DOHH2 (cell line): Measurements from ENCODE around the gene DTX4.

Source experiments
- H3F3A ChIP-seq: fragments of 200-600 bp; sonication (generic), shearing (Covaris generic); 2 replicates; pipeline ENCODE4 v1.6.0; 2016; ENCODE audit warnings: antibody characterized with exemption, mild to moderate bottlenecking; ENCODE audit not compliant: control insufficient read depth, insufficient read depth
- H3K27ac ChIP-seq: fragments of 200-600 bp; sonication (generic); 2 replicates; pipeline ENCODE4 v1.5.1; 2014; ENCODE audit warnings: low read depth, mild to moderate bottlenecking, low read length, moderate library complexity
- H3K27me3 ChIP-seq: fragments of 200-600 bp; sonication (generic); 2 replicates; pipeline ENCODE4 v1.6.1; 2014; ENCODE audit warnings: mild to moderate bottlenecking, low read length, mixed read lengths; ENCODE audit not compliant: control insufficient read depth
- H3K36me3 ChIP-seq: fragments of 200-600 bp; sonication (generic); 2 replicates; pipeline ENCODE4 v1.6.1; 2014; ENCODE audit warnings: mild to moderate bottlenecking, low read length, moderate library complexity, mixed read lengths; ENCODE audit not compliant: control insufficient read depth
- H3K4me1 ChIP-seq: fragments of 200-600 bp; sonication (generic); 2 replicates; pipeline ENCODE4 v1.6.1; 2014; ENCODE audit warnings: mild to moderate bottlenecking, low read length, mixed read lengths; ENCODE audit not compliant: control insufficient read depth
- H3K4me2 ChIP-seq: fragments of 200-600 bp; sonication (generic); 2 replicates; pipeline ENCODE4 v1.6.0; 2014; ENCODE audit warnings: mild to moderate bottlenecking, low read length, moderate library complexity
- H3K4me3 ChIP-seq: fragments of 200-600 bp; sonication (generic); 2 replicates; pipeline ENCODE4 v1.5.1; 2014; ENCODE audit warnings: mild to moderate bottlenecking, low read length, mixed read lengths
- H3K79me2 ChIP-seq: fragments of 200-600 bp; sonication (generic); 2 replicates; pipeline ENCODE4 v1.6.1; 2014; ENCODE audit warnings: mild to moderate bottlenecking, low read length, mixed read lengths; ENCODE audit not compliant: control insufficient read depth
- H3K9me2 ChIP-seq: fragments of 200-600 bp; sonication (generic); replicated peaks from 2 replicates; pipeline ENCODE4 v1.6.1; 2014; ENCODE audit warnings: mild to moderate bottlenecking, low read length, mixed read lengths; ENCODE audit not compliant: control insufficient read depth
- H3K9me3 ChIP-seq: fragments of 200-600 bp; sonication (generic); 2 replicates; pipeline ENCODE4 v1.6.1; 2014; ENCODE audit warnings: antibody characterized with exemption, low read length, mixed read lengths; ENCODE audit not compliant: control insufficient read depth, insufficient read depth
- H4K20me1 ChIP-seq: fragments of 200-600 bp; sonication (generic); 2 replicates; pipeline ENCODE4 v1.6.0; 2014; ENCODE audit warnings: low read depth, mild to moderate bottlenecking, antibody characterized with exemption, low read length, moderate library complexity; ENCODE audit not compliant: control insufficient read depth, insufficient read depth
- EZH2phosphoT487 ChIP-seq: fragments of 200-600 bp; sonication (generic); IDR thresholded peaks from 2 replicates; pipeline ENCODE4 v1.6.1; 2017; ENCODE audit warnings: borderline replicate concordance, mild to moderate bottlenecking, antibody characterized with exemption, low read length, moderate library complexity, mixed read lengths
- TF ChIP-seq, protein P1 (sequence below): fragments of 200-600 bp; sonication (generic); IDR thresholded peaks from one replicate; pipeline ENCODE4 v1.5.1; 2014; ENCODE audit warnings: antibody characterized with exemption, mild to moderate bottlenecking, low read depth, low read length; ENCODE audit not compliant: poor library complexity, severe bottlenecking

Gene DTX4

DNA sequence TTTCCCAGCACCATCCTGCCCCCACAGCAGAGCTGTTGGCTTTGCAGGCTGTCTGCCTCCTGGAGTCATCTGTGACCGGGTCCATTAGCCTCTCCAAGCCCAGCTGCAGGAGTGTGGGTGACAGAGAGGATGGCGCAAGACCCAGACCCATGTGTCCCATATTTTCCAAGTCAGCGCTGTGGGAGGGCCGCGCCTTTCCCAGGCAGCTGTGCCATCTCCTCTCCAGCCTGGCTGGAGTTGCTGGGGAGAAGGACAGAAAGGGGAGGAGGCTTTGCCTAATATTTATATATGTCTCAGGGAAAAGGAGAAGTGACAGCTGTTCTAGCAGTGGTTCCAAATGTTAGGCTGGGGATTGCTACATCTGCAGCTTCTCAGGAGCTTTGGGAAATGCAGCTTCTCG is 15.7 kb downstream of the DTX4 start:
- Histone ChIP-seq H3K4me1 (no peaks in the 10 kb centered on the region), H3K9me2 (no peaks in the 10 kb centered on the region), H3K4me2 (no peak overlapping the region), H3K27me3 (no peaks in the 10 kb centered on the region), H4K20me1 (no peaks in the 10 kb centered on the region), H3F3A (no peaks in the 10 kb centered on the region), H3K4me3 (no peak overlapping the region), H3K79me2 (no peaks in the 10 kb centered on the region), H3K27ac (no peak overlapping the region), H3K9me3 (no peaks in the 10 kb centered on the region), H3K36me3 (no peaks in the 10 kb centered on the region)
- no peak for TF ChIP-seq EZH2phosphoT487
- TF ChIP-seq, protein P1, sequence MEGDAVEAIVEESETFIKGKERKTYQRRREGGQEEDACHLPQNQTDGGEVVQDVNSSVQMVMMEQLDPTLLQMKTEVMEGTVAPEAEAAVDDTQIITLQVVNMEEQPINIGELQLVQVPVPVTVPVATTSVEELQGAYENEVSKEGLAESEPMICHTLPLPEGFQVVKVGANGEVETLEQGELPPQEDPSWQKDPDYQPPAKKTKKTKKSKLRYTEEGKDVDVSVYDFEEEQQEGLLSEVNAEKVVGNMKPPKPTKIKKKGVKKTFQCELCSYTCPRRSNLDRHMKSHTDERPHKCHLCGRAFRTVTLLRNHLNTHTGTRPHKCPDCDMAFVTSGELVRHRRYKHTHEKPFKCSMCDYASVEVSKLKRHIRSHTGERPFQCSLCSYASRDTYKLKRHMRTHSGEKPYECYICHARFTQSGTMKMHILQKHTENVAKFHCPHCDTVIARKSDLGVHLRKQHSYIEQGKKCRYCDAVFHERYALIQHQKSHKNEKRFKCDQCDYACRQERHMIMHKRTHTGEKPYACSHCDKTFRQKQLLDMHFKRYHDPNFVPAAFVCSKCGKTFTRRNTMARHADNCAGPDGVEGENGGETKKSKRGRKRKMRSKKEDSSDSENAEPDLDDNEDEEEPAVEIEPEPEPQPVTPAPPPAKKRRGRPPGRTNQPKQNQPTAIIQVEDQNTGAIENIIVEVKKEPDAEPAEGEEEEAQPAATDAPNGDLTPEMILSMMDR = no peak

DNA sequence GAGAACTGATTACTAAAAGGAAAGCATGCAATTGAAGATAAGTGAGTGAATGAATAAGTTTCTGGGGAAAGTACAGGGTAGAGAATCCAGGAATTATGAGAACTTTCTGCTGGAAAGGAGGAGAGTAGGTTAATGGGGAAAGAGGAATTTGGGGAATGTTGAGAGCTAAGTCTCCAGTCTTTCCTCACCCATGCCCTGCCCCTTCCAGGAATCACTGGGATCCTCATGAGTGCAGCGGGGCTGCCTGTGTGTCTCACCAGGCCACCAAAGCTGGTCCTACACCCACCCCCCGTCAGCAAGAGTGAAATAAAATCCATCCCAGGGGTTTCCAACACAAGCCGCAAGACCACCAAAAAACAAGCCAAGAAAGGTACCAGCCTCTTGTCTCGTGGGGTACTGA is 17.0 kb downstream of the DTX4 start:
- H3K4me2 ChIP-seq = no peak overlapping the region
- no peaks in the 10 kb centered on the region for H3K9me3 ChIP-seq
- no peaks in the 10 kb centered on the region for H3K27me3 ChIP-seq
- no peaks in the 10 kb centered on the region for H3K79me2 ChIP-seq
- H3K9me2 ChIP-seq = no peaks in the 10 kb centered on the region
- no peak overlapping the region for H3K4me3 ChIP-seq
- no peaks in the 10 kb centered on the region for H3K4me1 ChIP-seq
- no peak overlapping the region for H3K27ac ChIP-seq
- H3F3A ChIP-seq = no peaks in the 10 kb centered on the region
- no peaks in the 10 kb centered on the region for H4K20me1 ChIP-seq
- H3K36me3 ChIP-seq = no peaks in the 10 kb centered on the region
- TF ChIP-seq, protein P1 = no peak
- TF ChIP-seq EZH2phosphoT487 = no peak

DNA sequence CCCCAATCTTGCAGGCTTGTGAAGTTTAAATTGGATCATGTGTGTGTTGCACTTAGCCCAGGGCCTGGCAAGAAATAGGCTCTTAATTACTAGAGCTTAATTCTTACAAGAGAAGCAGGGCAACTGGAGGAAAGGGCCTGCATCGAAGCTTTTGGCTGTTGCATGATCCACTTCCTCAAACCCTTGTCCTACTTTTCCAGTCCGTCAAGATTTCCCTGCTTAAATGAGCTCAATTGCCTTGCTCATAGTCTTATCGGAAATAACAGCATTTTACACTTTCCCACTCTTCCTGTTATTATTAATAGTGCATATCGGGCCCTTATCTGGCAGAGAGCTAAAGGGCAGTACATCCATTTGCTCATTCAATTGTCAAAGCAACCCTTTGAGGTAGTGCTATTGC is 18.1 kb downstream of the DTX4 start:
- no peaks in the 10 kb centered on the region for H3K9me3 ChIP-seq
- H3K27me3 ChIP-seq = no peaks in the 10 kb centered on the region
- no peaks in the 10 kb centered on the region for H4K20me1 ChIP-seq
- no peaks in the 10 kb centered on the region for H3K9me2 ChIP-seq
- H3K27ac ChIP-seq = no peak overlapping the region
- no peaks in the 10 kb centered on the region for H3F3A ChIP-seq
- H3K79me2 ChIP-seq = no peaks in the 10 kb centered on the region
- H3K36me3 ChIP-seq = no peaks in the 10 kb centered on the region
- no peak overlapping the region for H3K4me3 ChIP-seq
- H3K4me1 ChIP-seq = no peaks in the 10 kb centered on the region
- H3K4me2 ChIP-seq = no peak overlapping the region
- TF ChIP-seq, protein P1 = no peak
- no peak for TF ChIP-seq EZH2phosphoT487

DNA sequence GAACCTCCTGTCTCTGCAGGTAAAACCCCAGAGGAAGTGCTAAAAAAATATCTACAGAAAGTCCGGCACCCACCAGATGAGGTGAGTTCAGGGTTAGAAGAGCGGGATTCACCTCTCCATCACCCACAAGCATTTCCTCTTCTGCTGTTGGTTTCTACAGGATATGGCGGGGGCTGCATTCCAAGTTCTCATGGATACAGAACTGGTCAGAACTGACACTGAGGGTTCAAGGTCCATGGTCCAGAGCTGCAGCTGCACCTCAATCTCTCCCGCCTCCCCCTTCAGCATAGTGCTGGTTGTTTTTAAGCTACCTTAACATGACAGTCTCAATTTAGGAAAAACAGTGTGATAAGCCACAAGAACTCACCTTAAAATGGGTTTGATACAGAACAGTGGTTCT is 19.2 kb downstream of the DTX4 start:
- Histone ChIP-seq H3K9me3 (no peaks in the 10 kb centered on the region), H3K4me3 (no peak overlapping the region), H3K79me2 (no peaks in the 10 kb centered on the region), H4K20me1 (no peaks in the 10 kb centered on the region), H3F3A (no peaks in the 10 kb centered on the region), H3K9me2 (no peaks in the 10 kb centered on the region), H3K27me3 (no peaks in the 10 kb centered on the region), H3K4me1 (peaks cover 4% of the 10 kb centered on the region), H3K36me3 (no peaks in the 10 kb centered on the region), H3K4me2 (no peak overlapping the region), H3K27ac (no peak overlapping the region)
- TF ChIP-seq EZH2phosphoT487 = no peak
- TF ChIP-seq, protein P1 = no peak
